ENCODE results near the gene PCGF3. TPM values are rescaled to one million over a fixed set of nuclear protein-coding genes. Genes with fewer than 3 reads are reported as not detected.

PCGF3 gene
- total RNA-seq, 4 donors from 2014 or later = 14.5 to 31.9 (median 21.6) TPM

- peaks cover 0 to 14% (median 6%) of the 10 kb centered on the region in 3 donors for H3K27me3 ChIP-seq
- peaks cover 22 to 34% of the 10 kb centered on the region in 2 donors for H3K4me1 ChIP-seq
- no peak overlapping the region for H3K27ac ChIP-seq
- ATAC-seq (no peak), DNase-seq (no peak)
- in situ Hi-C loops (cut with MboI; ENCODE audit: low sequenced_read_pairs in 4 of 4) = no loop called here
- TF ChIP-seq POLR2A (IDR thresholded peaks at IDR 0.05) (no peak), CTCF (IDR thresholded peaks at IDR 0.05 in 4 of 5, conservative IDR thresholded peaks at IDR 0.05 in 1 of 5) (no peak)
- no peak overlapping the region for H3K4me3 ChIP-seq
- no peaks in the 10 kb centered on the region for H3K9me3 ChIP-seq
- intact Hi-C loops (cut with DNase I; ENCODE audit: low total_unique reads) = loop anchor here (5.0 to 10.0 kb wide), 2 partner anchors 248 to 490 kb away; partner anchors contain the start of genes GAK, SPON2 and TMEM175
- H3K36me3 ChIP-seq = no peaks in the 10 kb centered on the region
Measured at GRCh38 chr4:684623-685327, 20.9 kb upstream of the PCGF3 start.

- intact Hi-C loops (cut with DNase I; ENCODE audit: low total_unique reads) = loop anchor here (5.0 to 10.0 kb wide), 2 partner anchors 246 to 489 kb away; partner anchors contain the start of genes GAK, SPON2 and TMEM175
- ATAC-seq = no peak
- Histone ChIP-seq H3K4me3 (no peak overlapping the region), H3K36me3 (no peaks in the 10 kb centered on the region), H3K27ac (peak overlapping the region in 1 of 4 donors; percentile 93), H3K9me3 (no peaks in the 10 kb centered on the region), H3K27me3 (peaks cover 0 to 4% (median 0%) of the 10 kb centered on the region in 3 donors), H3K4me1 (peaks cover 18 to 29% of the 10 kb centered on the region in 2 donors)
- in situ Hi-C loops (cut with MboI; ENCODE audit: low sequenced_read_pairs in 4 of 4) = no loop called here
- TF ChIP-seq CTCF (IDR thresholded peaks at IDR 0.05 in 4 of 5, conservative IDR thresholded peaks at IDR 0.05 in 1 of 5) (no peak), POLR2A (IDR thresholded peaks at IDR 0.05) (no peak)
- DNase-seq = no peak
Measured at GRCh38 chr4:685679-686412, 19.8 kb upstream of the PCGF3 start.

- TF ChIP-seq POLR2A (IDR thresholded peaks at IDR 0.05) (no peak), CTCF (IDR thresholded peaks at IDR 0.05 in 4 of 5, conservative IDR thresholded peaks at IDR 0.05 in 1 of 5) (no peak)
- Histone ChIP-seq H3K9me3 (no peaks in the 10 kb centered on the region), H3K4me1 (peaks cover 16 to 28% of the 10 kb centered on the region in 2 donors), H3K4me3 (peak overlapping the region in 1 of 4 donors; percentile 74), H3K36me3 (no peaks in the 10 kb centered on the region), H3K27ac (peak overlapping the region; percentile 79 to 93 (median 92)), H3K27me3 (no peaks in the 10 kb centered on the region)
- DNase-seq (no peak), ATAC-seq (no peak)
- in situ Hi-C loops (cut with MboI; ENCODE audit: low sequenced_read_pairs in 4 of 4) (no loop called here), intact Hi-C loops (cut with DNase I; ENCODE audit: low total_unique reads) (loop anchor here (1.0 to 10.0 kb wide), 3 partner anchors 96 to 488 kb away; partner anchors contain the start of genes GAK, SPON2 and TMEM175)
Measured at GRCh38 chr4:686413-687040, 19.1 kb upstream of the PCGF3 start.

- peak overlapping the region; percentile 79 to 93 (median 92) for H3K27ac ChIP-seq
- no peaks in the 10 kb centered on the region for H3K27me3 ChIP-seq
- peak overlapping the region; percentile 48 to 74 (median 54) for H3K4me3 ChIP-seq
- H3K36me3 ChIP-seq = no peaks in the 10 kb centered on the region
- peak; percentile 86 to 94 for ATAC-seq
- intact Hi-C loops (cut with DNase I; ENCODE audit: low total_unique reads) (loop anchor here (1.0 to 10.0 kb wide), 3 partner anchors 95 to 487 kb away; partner anchors contain the start of genes GAK, SPON2 and TMEM175), in situ Hi-C loops (cut with MboI; ENCODE audit: low sequenced_read_pairs in 4 of 4) (no loop called here)
- TF ChIP-seq POLR2A (IDR thresholded peaks at IDR 0.05) = peak; percentile 76 to 82
- TF ChIP-seq CTCF (IDR thresholded peaks at IDR 0.05 in 4 of 5, conservative IDR thresholded peaks at IDR 0.05 in 1 of 5) = no peak
- no peaks in the 10 kb centered on the region for H3K9me3 ChIP-seq
- DNase-seq = peak; percentile 95 to 97
- peaks cover 16 to 28% of the 10 kb centered on the region in 2 donors for H3K4me1 ChIP-seq
Measured at GRCh38 chr4:687048-687970, 18.3 kb upstream of the PCGF3 start.

All from gastrocnemius medialis (tissue), 4 donors.